Eye (tissue), 1 donor: ENCODE data around the gene SCN3A.

Experiments
- DNase-seq: peaks from one replicate; pipeline ENCODE4 v3.0.0-alpha.2; 2015

SCN3A gene

DNA sequence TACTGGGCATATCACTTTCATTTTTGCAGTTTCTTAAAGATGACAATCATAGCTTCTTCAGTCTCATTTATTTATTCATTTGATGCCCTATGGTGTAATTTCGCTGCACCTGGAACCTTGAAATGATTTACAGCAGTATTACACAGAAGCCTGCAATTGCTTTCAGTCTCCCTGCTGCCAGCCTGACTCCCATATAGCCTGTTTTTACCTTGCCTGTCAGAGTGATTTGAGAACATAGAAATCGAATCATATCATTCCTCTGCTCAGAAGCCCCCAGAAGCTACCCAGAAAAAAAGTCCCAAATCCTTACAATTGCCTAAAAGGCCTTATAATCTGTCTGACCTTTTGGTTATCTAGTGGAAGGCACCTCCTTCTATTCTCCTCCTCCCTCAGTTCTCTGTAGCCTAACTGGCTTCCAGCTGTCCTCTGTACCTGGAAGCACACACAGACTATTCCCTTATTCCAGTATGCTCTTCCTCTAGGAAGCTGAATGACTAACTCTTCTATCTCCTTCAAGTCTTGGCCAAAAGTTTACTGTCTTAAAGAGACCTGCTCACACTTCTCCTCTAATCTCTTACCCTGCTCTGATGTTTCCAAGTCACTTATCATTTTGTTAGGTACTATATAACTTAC is 12.6 kb downstream of the SCN3A start:
- DNase-seq, result no peak

DNA sequence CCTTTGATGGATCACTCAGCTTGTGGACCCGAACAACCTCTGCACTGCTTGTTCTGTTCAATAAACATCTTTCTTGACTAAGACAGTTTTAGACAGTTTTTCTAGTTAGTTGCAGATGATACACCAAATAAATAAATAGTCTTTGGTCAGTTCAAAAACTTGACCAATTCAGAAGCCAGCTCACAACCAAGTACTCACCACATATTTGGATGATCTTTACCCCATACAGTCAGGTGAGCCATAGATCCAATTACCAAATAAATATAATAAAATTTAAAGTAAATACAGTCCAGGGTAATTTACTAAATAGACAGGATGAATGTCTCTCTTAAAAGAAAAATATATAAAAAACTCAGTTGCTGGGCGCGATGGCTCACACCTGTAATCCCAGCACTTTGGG is 18.2 kb downstream of the SCN3A start:
- DNase-seq, result no peak

DNA sequence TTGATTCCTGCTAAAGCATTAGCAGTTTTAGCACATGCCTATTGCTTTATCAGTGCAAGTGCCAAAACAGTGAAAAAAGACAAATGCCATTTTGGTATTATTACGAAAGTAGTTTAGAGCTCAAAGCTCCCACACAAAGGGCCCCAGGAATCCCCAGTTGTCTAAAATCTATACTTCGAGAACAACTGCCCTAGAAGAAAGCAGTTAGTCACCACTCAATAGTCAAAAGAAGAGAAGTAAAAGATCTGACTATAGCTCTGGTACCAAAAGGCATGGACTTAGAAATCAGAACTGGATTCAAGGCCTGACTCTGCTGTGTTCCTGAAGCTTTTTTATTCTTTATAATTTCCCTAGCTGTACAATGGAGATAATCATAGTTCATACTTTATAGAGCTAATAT is 21.8 kb downstream of the SCN3A start:
- no peak for DNase-seq

DNA sequence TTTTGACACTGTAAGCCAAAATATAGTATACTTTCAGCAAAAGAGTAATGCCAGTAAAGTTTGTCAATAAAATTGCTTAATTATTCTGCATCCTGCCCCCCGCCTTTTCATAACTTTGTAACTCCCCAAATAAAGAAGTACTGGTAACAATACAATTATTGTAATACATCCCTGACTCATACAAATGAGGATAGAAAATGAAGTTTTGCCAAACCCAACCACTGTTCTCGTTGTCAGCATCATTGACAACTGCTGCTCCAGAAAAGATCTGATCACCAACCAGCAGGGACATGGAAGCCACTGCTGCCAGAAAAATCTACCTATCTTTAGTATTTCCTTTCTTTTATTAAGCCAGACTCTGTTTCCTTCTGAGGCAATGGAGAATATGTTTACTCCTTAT is 27.1 kb downstream of the SCN3A start:
- DNase-seq, result no peak

DNA sequence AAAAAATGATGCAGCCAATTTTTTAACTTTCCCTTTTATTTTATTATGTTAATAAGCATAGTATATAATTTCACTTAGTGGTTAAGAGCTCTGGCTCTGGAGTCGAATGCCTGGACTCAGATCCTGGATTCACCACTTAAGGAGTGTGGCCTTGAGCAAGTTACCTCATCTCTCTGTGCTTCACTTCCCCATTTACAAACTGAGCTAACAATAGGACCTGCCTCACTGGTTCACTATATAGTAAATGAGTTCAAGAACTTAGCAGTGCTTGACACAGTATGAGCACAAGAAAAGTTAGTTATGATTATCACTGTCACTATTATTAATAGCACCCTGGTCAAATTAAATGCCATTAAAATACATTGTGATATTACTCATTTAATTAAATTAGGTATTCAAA is 30.6 kb downstream of the SCN3A start:
- no peak for DNase-seq

DNA sequence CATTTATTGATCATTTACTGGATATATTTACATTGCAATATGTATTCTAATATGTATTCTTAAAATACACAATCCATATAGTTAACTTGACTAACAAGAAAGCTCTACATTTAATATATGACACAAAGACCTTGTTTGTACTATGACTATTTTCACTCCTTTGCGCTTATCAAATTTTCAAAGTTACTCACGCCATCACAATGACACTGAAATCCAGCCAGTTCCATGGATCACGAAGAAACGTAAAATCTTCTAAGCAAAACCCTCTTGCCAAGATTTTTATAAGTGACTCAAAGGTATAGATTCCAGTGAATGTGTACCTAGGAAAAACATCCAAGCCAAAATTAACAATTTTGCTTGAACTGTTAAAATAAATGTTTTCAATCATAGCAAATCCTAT is 39.6 kb downstream of the SCN3A start:
- DNase-seq, result no peak

DNA sequence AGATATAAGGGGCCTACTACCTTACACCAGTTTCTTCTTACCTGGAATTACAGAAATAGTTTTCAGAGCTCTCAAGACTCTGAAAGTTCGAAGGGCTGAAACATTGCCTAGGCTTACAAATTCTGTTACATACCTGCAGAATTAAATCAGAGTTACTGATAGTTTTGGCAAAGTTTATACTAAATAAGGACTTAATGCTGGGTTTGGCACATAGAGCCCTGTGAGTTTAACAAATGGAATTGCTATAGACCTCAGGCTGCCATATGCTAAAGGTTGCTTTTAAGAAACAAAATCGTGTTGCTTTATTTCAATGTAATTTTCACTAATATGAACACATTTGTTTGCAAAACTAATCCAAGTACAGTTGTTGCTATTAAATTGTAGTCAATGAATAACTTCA is 40.1 kb downstream of the SCN3A start:
- no peak for DNase-seq

DNA sequence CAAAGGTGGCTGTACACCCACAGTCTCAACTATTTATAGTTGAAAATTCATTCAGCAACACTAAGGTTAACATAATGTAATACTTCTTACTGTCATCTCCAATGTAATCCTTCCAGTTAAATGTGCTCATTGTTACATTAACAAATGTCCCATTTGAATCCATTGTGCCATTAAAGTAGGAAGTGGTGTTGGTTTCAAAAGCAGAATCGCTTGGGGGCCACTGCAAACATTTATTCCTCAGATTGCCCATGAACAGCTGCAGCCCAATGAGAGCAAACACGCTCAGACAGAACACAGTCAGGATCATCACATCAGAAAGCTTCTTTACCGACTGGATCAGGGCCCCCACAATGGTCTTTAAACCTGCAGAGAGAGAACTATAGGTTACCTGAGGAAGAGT is 41.4 kb downstream of the SCN3A start:
- DNase-seq, result no peak

DNA sequence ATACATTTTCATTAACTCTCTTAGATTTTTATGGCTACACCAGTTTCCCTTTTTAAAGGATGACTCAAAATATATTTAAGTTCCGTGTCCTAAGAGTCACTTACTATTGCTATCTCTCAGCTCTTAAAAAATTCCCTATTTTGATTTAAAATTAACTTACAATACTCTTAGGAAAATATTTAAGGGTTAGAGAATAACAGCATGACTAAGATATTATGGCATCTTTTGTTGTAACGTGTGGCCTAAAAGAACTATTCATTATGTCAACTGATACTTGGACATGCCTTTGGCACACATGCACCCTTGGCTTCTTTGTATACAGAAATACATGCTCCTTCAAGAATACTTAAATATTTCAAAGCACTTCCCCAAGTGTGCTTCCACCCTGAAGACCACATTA is 42.3 kb downstream of the SCN3A start:
- DNase-seq, result no peak

DNA sequence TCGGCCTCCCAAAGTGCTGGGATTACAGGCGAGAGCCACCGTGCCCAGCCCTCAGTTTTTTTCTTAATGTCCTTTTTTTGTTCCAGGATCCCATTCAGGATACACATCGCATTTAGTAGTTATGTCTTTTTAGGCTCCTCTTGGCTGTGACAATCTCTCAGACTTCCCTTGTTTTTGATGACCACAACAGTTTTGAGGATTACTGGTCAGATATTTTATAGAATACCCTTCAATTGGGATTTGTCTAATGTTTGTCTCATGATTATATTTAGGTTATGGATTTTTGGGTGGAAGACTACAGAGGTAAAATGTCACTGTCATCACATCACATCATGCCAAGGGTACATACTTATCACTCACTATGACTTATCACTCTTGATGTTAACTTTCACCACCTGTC is 46.7 kb downstream of the SCN3A start:
- DNase-seq, result no peak

DNA sequence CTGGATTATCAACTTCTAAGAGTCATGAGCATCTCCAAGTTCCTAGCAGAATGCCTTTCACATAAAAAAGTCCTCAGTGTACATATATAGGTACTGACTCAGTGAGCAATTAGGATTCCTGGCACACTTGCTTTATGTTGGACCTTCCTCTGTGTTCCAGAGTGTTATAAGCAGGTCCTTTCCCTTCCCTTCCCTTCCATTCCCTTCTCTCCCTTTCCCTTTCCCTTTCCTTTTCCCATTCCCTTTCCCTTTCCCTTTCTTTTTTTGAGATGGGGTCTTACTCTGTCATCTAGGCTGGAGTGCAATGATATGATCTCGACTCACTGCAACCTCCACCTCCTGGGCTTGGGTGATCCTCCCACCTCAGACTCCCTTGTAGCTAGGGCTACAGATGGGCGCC is 48.7 kb downstream of the SCN3A start:
- no peak for DNase-seq

DNA sequence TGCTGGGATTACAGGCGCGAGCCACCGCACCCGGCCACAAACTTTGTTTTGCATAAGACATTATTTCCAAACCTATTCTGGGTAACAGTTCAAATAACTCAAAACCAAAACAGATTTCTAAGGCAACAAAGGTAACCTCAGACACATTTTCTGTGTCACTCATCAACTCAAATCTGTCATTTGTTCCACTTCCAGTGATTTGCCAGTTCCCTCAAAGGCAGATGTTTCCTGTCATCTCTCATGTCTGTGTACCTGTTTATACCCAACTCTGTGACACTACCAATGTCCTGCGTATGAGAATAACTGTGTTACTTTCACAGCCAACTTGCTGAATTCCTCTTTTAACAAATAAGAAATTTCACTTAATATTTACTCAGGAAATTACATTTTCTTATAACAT is 54.4 kb downstream of the SCN3A start:
- no peak for DNase-seq

DNA sequence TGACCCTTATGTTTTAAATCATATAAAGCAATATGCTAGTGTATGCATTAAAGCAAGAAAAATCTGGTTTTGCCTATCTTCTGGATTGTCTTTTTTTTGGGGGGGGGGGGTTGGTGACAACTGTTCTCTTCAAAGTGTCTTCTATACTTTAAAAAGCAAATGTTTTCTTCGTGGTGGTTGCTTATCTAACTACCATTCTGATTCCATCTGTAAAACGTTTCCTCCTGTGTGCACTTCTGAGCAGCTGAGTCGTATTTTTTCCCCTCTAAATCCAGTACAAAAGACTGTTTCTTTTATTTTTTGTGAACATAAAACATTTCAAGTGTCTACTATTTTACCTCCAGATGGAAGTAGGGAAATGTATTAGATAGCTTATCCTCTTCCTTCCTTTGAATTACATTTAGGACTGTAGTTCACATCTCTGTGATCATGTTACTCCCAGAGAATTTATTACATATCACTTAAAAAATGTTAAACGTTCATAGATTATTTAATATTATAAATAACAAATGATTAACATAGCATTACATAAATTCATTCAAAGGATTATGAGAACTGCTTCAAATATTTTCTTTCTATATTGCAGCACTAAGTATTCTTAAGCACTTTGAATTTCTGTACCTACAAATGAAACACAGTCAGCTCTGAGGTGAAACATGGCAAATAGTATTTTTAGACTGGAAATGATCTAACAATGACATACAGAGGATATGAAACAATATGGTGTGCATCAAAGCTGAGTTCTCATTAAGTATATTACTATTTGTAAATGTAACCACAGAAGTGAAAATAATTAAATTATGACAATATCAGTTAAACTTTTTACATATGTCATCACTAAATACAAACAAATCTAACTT is 56.4 kb downstream of the SCN3A start:
- DNase-seq, result no peak

DNA sequence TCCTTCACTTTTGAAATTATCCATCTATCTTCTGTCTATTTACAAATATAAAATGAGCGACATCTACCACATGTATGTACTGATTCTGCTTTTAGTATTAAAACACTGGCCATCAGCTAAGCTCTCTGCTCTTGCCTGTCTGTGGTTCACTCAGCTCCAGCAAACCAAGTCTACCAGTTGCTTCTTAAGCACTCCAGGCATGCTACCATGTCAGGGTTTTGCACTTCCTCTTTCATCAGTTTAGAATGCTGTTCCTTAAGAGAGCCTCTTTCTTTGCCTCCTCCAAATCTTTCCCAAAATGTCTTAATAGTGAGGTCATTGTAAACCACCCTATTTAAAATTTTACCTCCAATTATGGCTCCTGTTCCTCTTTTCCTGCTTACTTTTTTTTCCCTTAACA is 59.5 kb downstream of the SCN3A start:
- no peak for DNase-seq

DNA sequence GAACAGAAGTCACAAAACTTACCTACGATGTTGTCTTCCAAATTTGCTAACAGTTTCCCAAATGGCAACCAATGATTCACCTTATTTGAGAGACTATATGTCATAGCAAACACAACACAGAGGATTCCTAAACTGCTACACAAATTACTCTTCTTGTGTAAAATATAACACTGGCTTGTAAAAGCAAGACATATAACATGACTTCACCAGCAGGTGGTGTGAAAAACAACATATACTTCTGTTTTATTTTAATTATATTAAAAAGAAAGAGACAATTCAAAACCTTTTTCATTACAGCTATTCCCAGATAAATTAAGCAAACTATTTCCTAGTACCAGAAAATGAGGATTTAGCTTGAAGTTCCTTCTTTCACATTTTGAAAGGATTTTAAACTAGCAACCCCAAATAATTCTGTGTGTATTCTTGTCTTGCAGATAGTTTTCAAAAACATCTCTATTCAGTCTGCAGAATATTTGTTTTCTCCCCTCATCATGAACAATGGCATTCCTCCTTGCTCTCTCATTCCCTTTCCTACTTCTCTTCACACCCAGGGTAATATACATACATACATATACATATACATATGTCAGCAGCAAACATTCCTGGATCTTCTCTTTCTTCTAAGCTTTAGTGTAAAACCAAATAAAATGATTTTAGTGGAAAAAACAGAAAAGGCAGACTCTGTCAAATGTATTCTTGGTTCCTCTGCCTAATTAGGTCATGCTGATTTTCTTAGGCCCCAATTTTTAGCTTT is 62.1 kb downstream of the SCN3A start:
- DNase-seq, result no peak

DNA sequence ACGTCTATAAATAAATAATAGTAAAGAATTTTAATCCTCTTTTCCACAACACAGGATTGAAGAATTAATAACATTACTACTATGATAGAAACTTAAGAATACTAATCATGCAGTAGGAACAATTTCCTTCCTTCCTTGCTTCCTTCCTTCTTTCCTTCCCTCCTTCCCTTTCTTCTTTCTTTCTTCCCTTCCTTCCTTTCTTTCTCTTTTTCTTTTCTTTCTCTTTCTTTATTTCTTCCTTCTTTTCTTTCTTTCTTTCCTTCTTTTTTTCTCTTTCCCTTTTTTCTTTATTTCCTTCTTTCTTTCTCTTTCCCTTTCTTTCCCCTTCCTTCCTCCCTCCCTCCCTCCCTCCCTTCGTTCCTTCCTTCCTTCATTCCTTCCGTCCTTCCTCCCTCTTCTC is 77.6 kb downstream of the SCN3A start:
- no peak for DNase-seq

DNA sequence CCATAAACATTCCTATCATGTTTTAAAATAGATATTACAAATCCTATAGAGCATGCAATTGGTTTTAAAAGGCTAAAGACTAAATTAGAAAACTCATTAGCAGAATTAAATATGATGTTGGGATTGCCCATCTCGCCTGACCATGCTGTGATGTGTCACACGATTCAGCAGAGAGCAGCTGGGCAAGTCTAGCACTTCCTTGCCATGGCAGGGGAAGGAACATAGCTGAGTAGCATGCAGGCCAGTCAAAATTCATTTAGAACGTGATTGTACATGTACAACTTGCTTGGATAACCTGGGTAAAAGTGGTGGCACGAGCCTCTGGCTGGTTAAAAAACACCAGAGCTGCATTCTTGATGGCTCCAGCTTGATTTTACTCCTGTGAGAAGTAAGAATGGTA is 81.3 kb downstream of the SCN3A start:
- no peak for DNase-seq

DNA sequence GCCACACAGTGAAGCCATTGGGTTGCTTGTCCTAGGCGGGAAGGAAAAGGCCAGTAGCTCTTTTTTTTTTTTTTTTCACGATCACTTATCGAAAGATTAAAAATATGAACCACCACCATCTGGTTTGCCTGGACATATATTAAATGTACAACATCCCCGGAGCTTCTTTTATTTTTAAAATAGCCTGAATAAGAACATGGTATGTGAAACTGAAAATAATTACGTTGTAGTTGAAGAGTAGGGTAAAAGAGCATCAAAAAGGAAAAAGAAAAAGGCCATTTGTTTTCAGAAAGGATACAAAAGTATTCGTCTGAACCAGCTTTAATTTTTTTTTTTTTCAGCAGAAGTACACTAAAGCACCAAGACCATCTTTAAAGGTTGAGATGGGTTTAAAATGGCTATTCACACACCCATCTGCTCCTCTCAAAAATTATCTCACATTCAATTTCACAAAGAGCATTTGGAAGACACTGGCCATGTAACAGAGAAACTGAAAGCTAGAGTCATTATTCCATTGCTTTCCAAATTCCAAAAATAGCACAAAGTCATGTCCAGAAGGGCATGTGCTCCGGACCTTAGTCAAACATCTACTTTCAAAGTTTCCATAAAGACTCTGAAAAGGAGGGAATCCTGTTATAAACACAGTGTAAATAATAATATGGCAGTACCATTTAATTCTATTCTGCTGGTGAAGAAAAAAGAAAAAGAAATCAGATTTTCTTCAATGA is 82.9 kb downstream of the SCN3A start:
- no peak for DNase-seq

DNA sequence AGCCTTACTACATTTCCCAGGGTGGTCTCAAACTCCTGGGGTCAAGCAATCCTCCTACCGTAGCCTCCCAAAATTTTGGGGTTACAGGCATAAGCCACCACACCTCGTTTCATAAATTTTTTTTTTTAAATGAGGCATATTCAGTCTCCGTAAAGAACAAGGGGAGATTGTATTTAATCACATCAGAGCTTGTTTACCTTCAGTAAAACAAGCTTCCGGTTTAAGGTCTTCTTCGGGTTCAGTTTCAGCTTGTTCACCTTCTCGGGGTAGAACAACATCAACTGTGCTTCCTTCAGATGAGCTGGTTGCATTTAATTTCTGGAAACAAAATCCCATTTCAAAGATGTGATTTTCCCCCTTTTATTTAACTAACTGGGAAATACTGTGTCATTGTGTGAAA is 88.6 kb downstream of the SCN3A start:
- no peak for DNase-seq

DNA sequence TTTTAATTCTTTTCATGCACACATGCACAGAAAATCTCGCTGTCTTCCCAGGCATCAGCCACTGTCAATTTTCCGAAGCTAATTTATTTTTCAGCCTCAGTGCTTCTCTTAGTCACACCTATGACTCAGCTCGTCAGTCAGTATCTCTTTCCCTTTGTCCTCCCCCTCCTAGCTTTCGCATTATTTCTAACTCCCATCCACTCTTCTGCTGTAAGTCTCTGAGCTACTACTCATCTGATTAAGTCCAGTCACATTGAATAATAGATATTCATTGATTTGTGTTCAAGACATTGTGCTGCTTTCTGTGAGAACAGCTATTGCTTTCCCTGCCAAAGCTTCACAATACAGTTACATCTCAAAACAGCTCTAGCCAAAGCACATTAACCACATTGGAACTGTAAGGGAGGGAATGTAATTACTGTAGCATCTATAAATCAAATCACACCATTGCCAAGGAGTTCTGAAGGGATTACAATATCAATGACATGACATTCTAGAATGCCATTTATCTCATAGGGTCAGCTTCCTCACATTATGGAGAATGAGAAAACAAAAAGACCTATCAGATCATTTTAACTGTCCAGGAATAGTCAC is 89.4 kb downstream of the SCN3A start:
- peak; percentile 67 for DNase-seq

DNA sequence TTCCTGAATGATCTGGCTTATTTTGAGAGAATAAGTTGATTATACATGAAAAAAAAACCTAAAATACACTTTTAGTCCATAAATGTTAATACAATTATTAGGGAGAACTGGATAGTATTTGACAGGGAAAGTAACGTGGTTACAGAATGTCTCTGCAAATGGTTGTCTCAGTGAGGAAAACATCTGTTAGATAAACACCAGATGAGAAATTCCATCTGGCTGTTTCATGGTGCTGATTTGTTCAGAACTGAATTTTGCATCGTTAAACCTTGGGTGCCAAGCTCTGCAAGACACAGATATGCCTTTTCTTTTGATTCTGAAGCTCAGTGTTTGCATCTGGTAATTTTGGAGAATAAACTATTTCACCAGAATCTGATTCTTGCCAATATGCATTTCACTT is 90.4 kb downstream of the SCN3A start:
- no peak for DNase-seq

DNA sequence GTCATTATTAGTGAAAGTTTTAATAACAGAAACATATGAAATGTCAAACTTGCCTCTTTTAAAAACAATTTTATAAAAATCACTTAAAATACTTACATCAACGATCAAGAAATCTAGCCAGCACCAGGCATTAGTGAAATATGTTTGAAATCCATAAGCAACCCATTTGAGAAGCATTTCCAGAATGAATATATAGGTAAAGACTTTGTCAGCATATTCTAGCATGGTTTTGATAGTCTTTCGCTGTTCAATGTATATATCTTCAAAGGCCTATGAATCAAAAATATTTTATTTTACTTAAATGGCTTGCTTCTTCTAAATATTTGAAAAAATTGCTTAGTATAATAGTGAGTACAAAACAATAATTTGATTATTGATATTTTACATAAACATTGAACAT is 91.1 kb downstream of the SCN3A start:
- DNase-seq, result no peak

DNA sequence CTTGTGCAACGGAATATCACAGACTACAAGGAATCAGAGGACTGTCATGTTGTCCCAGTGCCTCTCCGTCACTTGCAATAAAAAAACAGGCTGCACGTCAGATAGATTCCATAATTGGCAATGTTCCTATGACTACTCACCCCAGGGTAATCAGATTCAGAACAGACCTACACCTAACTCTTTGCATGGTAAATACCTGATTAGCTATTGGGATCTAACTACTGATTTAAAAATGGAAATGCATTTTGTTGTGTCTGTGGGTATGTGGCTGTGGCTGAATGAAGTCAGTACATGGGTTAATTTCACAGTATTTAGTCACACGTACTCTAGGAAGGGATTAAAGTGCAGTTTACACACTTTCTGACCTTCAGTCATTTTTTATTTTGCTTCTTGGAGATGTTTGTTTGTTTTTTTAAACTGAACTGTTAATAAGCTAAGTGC is 91.7 kb downstream of the SCN3A start:
- DNase-seq, result no peak
